AG10803 (cell line): ENCODE results near the gene SLC8A3.

Experiments
- DNase-seq: peaks from one replicate; pipeline ENCODE4 v3.0.0; 2010; ENCODE audit warnings: low read depth
- H3K4me3 ChIP-seq: 2 replicates; pipeline ENCODE4 v1.5.1; 2011; ENCODE audit warnings: mild to moderate bottlenecking, low read length, control low read depth
- TF ChIP-seq, protein P1 (sequence below): conservative IDR thresholded peaks from 2 replicates; pipeline ENCODE4 v1.5.1; 2011; ENCODE audit warnings: mild to moderate bottlenecking, low read length, control low read depth, inconsistent platforms

Gene SLC8A3

DNA sequence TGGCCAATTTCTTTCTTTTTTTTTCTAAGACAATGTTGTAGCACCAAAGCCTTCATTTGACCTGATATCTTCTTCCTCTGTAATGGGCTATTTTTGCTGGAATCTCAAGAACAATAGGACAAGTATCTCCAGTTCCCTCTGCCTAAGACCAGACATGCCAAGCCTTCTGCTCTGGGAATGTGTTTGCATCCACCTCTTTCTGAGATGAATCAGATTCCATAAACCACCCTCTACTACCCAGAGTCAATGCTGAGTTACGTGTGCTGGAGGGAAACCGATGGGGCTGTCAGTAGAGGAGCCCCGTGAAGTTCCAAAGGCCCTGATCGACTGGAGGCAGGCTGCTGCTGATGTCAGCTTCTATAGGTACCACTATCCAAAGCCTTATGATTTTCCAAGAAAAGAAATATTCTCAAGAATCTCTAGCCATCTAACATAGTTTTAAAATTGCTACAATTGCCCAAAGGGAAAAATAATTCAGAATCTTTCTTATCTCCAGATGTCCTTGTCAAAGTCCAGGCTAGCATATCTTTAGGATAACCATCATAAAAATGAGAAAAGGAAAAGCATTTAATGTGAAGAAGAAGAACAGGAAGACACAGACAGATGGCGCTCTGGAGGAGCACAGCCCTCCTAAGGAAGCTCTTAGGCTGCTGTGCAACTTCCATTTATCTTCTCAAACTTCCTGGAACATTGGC lies 101.9 kb downstream of the SLC8A3 start:
- TF ChIP-seq, protein P1, sequence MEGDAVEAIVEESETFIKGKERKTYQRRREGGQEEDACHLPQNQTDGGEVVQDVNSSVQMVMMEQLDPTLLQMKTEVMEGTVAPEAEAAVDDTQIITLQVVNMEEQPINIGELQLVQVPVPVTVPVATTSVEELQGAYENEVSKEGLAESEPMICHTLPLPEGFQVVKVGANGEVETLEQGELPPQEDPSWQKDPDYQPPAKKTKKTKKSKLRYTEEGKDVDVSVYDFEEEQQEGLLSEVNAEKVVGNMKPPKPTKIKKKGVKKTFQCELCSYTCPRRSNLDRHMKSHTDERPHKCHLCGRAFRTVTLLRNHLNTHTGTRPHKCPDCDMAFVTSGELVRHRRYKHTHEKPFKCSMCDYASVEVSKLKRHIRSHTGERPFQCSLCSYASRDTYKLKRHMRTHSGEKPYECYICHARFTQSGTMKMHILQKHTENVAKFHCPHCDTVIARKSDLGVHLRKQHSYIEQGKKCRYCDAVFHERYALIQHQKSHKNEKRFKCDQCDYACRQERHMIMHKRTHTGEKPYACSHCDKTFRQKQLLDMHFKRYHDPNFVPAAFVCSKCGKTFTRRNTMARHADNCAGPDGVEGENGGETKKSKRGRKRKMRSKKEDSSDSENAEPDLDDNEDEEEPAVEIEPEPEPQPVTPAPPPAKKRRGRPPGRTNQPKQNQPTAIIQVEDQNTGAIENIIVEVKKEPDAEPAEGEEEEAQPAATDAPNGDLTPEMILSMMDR, result peak; percentile 59
- no peak overlapping the region for H3K4me3 ChIP-seq
- peak; percentile 47 for DNase-seq

DNA sequence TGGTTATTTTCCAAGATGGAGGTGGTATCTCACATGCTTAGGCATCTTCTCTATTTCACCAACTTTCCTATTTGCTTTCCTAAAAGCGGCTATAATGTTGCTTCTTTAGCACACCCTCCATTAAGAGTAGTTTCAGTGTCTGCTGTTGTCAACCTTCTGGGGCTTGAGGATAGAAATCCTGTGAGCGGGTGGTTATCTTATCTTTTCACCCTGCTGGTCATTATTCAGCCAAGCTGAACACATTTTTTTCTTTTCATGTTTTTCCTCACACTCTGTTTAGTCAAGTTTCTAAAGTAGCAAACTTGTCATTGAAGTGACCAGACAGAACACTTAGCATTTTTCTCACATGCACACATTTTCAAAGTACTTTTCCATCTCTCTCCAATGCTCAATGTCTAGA lies 104.5 kb downstream of the SLC8A3 start:
- H3K4me3 ChIP-seq, result no peak overlapping the region
- DNase-seq, result no peak
- TF ChIP-seq, protein P1, result no peak

DNA sequence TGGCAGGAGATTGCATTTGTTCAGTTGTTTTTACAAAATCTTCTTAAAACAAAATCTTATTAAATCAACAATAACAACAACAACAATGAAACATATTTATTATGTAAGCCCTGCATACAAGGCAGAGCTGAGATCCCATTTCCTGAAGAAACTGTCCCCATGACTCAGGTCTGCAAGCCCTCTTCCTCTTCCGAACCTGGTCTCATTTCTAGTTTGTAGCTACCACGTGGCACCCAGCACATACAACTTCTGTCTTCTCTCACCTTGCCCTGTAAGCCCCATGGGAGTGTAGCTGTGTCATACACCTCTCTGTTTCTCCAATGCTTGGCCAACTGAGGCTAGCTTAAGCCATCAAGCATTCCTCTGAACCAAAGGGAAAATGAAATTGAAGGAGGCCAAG lies 106.4 kb downstream of the SLC8A3 start:
- no peak for DNase-seq
- TF ChIP-seq, protein P1, result no peak
- H3K4me3 ChIP-seq, result no peak overlapping the region

DNA sequence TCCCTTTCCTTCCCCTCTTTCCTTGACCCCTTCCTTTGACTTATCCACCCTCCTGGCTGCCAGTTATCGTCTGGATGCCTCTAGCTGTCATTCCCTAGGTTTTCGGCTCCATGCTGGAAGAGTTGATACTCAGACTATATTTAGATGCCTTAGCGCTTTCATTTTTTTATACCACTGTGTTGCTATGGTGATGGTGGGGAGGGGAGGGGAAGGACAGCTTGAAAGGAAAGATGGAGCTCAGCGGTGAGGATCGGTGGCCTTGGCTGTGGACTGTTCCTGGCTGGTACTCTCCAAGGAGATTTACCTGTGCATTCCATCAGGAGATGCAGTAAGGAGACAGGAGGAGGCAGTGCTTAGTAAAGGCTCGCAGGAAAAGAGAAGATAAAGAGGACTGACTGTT lies 108.7 kb downstream of the SLC8A3 start:
- no peak overlapping the region for H3K4me3 ChIP-seq
- DNase-seq, result no peak
- TF ChIP-seq, protein P1, result no peak

DNA sequence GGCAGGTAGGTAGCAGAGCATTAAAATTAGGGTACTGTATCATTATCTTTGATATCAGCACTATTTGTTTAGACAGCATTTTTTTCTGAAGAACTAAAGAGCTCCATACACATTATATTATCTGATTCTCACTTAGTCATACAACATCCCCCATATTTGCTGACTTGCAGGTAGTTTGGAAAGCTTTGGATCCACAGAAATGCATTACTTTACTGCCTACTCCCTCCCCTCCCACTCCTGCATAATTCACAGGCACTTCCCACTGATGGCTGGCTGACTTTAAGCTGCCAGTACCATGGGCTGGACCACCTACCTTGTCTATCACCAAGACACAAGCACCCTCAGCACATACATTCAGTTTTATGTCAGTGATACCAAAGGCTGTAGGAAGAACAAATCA lies 110.4 kb downstream of the SLC8A3 start:
- no peak overlapping the region for H3K4me3 ChIP-seq
- TF ChIP-seq, protein P1, result no peak
- DNase-seq, result no peak

DNA sequence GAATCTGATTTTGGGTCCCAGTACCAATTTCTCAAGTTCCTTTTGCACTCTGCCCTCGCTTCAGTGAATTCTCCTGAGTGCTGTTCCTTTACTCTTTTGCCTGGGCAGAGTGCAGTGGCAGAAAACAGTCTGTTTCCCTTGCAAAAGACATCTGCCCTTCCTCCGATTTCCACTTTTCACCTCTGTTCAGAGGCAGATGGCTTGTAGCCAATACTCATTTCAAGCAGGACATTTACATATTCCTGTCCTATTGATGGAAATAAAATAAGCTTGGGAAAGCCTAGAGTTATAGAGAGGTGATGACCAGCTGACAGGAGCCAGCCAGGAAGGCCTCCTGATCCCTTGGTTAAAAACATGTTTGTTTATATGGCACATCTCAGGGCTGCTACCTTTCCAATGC lies 111.0 kb downstream of the SLC8A3 start:
- TF ChIP-seq, protein P1, result no peak
- DNase-seq, result no peak
- no peak overlapping the region for H3K4me3 ChIP-seq

DNA sequence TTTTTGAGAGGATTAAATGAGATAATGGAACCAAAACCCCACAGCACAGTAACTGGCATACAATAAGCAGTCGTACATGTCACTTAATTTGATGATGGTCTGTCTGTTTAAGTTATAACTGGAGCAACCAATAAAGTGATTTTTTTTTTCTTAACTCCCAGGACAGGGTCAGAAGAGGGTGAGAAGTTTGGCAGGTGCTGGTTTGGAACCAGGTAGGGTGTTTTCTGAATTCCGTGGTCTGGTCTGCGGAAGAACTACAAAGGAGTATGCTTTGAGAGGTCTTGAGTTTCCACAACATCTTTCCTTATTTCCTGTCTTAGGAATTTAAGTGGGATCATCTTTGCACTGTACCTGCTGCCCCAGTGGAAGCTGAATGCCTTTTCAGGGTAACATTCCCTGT lies 111.7 kb downstream of the SLC8A3 start:
- no peak overlapping the region for H3K4me3 ChIP-seq
- TF ChIP-seq, protein P1, result no peak
- DNase-seq, result no peak
